C4-2B (cell line): ENCODE data around the gene TEX29.

Source experiments
- ZFX ChIP-seq: fragments of 450-650 bp; IDR thresholded peaks from 2 replicates; pipeline ENCODE4 v1.6.1; 2017
- TF ChIP-seq, protein P1 (sequence below): fragments of 450-650 bp; conservative IDR thresholded peaks from 2 replicates; pipeline ENCODE4 v1.5.1; 2017; ENCODE audit warnings: mild to moderate bottlenecking

DNA sequence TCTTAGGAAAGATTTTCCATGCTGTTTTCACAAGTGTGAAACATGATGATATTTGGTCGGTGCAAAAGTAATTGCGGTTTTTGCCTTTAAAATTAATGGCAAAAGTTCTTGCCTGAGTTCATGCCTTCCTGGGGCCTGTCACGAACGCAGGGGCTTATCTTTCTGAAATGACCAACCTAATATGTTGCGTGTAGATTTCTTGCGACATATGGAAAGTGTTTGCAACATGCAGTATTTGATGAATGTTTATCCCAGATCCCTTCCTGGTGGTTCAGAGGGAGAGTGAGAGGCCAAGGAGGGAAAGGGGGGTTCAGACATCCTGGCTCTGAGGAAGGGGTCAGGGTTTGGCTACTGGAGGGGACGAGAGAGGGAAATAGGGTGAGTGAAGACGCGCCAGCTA lies 72.0 kb downstream of the TEX29 start:
- TF ChIP-seq, protein P1, sequence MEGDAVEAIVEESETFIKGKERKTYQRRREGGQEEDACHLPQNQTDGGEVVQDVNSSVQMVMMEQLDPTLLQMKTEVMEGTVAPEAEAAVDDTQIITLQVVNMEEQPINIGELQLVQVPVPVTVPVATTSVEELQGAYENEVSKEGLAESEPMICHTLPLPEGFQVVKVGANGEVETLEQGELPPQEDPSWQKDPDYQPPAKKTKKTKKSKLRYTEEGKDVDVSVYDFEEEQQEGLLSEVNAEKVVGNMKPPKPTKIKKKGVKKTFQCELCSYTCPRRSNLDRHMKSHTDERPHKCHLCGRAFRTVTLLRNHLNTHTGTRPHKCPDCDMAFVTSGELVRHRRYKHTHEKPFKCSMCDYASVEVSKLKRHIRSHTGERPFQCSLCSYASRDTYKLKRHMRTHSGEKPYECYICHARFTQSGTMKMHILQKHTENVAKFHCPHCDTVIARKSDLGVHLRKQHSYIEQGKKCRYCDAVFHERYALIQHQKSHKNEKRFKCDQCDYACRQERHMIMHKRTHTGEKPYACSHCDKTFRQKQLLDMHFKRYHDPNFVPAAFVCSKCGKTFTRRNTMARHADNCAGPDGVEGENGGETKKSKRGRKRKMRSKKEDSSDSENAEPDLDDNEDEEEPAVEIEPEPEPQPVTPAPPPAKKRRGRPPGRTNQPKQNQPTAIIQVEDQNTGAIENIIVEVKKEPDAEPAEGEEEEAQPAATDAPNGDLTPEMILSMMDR = no peak
- TF ChIP-seq ZFX = no peak
